K562 (cell line): ENCODE results near the gene RIMBP3C. TPM values are rescaled to one million over a fixed set of nuclear protein-coding genes. Genes with fewer than 3 reads are reported as not detected.

Source experiments
- ARID3B ChIP-seq: fragments of 250-450 bp; sonication (Bioruptor Pico); IDR thresholded peaks from 2 replicates; pipeline ENCODE4 v1.4.0; 2020; ENCODE audit warnings: borderline replicate concordance
- CCAR2 ChIP-seq: fragments of 200-400 bp; formaldehyde crosslinking; IDR thresholded peaks from 2 replicates; pipeline ENCODE4 v1.6.1; 2017; ENCODE audit warnings: mild to moderate bottlenecking, low read depth, low read length
- CHAMP1 ChIP-seq: fragments of 450-650 bp; IDR thresholded peaks from 2 replicates; pipeline ENCODE4 v1.6.1; 2016; ENCODE audit warnings: mild to moderate bottlenecking
- GTF2A2 ChIP-seq: IDR thresholded peaks from 2 replicates; pipeline ENCODE4 v1.6.1; 2016; ENCODE audit warnings: mild to moderate bottlenecking, missing genetic modification characterization, missing compliant biosample characterization
- MCM7 ChIP-seq, 2 experiments: fragments of 450-650 bp; IDR thresholded peaks; 2 replicates each; pipeline ENCODE4 v1.6.1; 2016 to 2018
- NFIX ChIP-seq: fragments of 250-450 bp; sonication (Bioruptor Pico); IDR thresholded peaks from 2 replicates; pipeline ENCODE4 v1.4.0; 2020; ENCODE audit warnings: low read depth, mild to moderate bottlenecking, moderate library complexity
- PHF8 ChIP-seq: fragments of 200-600 bp; sonication (generic); IDR thresholded peaks from 2 replicates; pipeline ENCODE4 v1.6.1; 2012; ENCODE audit warnings: mixed run types, mild to moderate bottlenecking, inconsistent platforms, low read length, moderate library complexity, borderline replicate concordance
- RCOR1 ChIP-seq, 2 experiments: IDR thresholded peaks; 2 replicates each; pipeline ENCODE4 v1.6.1; 2012; ENCODE audit warnings: low read depth in 2 of 2, low read length in 2 of 2, borderline replicate concordance in 1 of 2, improper control_type of control experiment in 1 of 2
- TSHZ1 ChIP-seq: fragments of 250-450 bp; sonication (Bioruptor Pico); IDR thresholded peaks from 2 replicates; pipeline ENCODE4 v1.4.0; 2020; ENCODE audit warnings: mild to moderate bottlenecking, moderate library complexity
- ZNF436 ChIP-seq: fragments of 250-450, 450-650 bp; sonication (Bioruptor Pico); formaldehyde crosslinking; IDR thresholded peaks from 2 replicates; pipeline ENCODE4 v1.7.0; 2020; ENCODE audit warnings: mild to moderate bottlenecking
- ZNF449 ChIP-seq: fragments of 250-450 bp; sonication (Bioruptor Pico); IDR thresholded peaks from 2 replicates; pipeline ENCODE4 v1.8.0; 2022; ENCODE audit warnings: moderate library complexity, mild to moderate bottlenecking, inconsistent platforms
- ZNF518B ChIP-seq: fragments of 250-450 bp; sonication (Bioruptor Pico); IDR thresholded peaks from 2 replicates; pipeline ENCODE4 v1.5.0; 2021; ENCODE audit warnings: mild to moderate bottlenecking, moderate library complexity
- ZNF695 ChIP-seq: fragments of 450-650 bp; formaldehyde crosslinking; IDR thresholded peaks from 2 replicates; pipeline ENCODE4 v1.4.0; 2020; ENCODE audit warnings: mild to moderate bottlenecking, moderate library complexity
- polyA plus RNA-seq, 8 experiments: library from polyadenylated mRNA; depleted of rRNA in 4 of 8; stranded (reverse) in 5 of 8; unstranded in 3 of 8; fragments of >200 nt; fragmentation: Nextera tagmentation in 2 of 8; fragmentation: Illumina TruSeq in 1 of 8; extraction: Ambion mirVana in 2 of 8; extraction: Trizol in 1 of 8; gene quantifications; 2 replicates each; pipeline versions ENCODE4 v1.2.1 to v1.2.3, GENCODE V29; 2011 to 2014; ENCODE audit warnings: inconsistent platforms in 1 of 8, missing spikeins in 1 of 8
- total RNA-seq, 7 experiments: library from RNA; depleted of rRNA in 6 of 7; stranded (reverse); fragments of >200 nt in 6 of 7; fragmentation: Illumina TruSeq in 2 of 7; extraction: Trizol in 2 of 7; gene quantifications; 2 replicates each; pipeline versions ENCODE4 v1.2.1 to v1.2.3, GENCODE V29; 2011 to 2021; ENCODE audit warnings: low replicate concordance in 1 of 7

Gene RIMBP3C
- total and polyA plus RNA-seq, 9 of the 15 experiments (the other 6 are each of a cell fraction or from before 2014, with no cell fraction given): 0.09 to 0.98 (median 0.17) TPM; not detected in 2

- TF ChIP-seq ARID3B (CRISPR knock-in tag) (no peak), ZNF436 (CRISPR knock-in tag) (no peak), CHAMP1 (no peak), ZNF449 (0 out of 2 replicates have a peak, but pooled peaks have one; percentile 21), PHF8 (peak; percentile 56; the same call in 1 of the 2 replicates), RCOR1 (IDR thresholded peaks at IDR 0.05; ENCODE audit: borderline replicate concordance in 1 of 2, low read depth in 2 of 2, low read length in 2 of 2) (peak in 1 of 2 experiments; percentile 46; a peak in 2 of 4 replicates), ZNF518B (CRISPR knock-in tag) (no peak), ZNF695 (CRISPR knock-in tag) (0 out of 2 replicates have a peak, but pooled peaks have one; percentile 4), CCAR2 (no peak), GTF2A2 (tag) (no peak), TSHZ1 (CRISPR knock-in tag) (peak; percentile 63; the same call in 1 of the 2 replicates), MCM7 (IDR thresholded peaks at IDR 0.05) (no peak), NFIX (CRISPR knock-in tag) (no peak)
Measured at GRCh38 chr22:21568347-21569075, 17.2 kb upstream of the RIMBP3C start (continued).
